K562 (cell line): ENCODE data around the gene PPIL6. TPM values are rescaled to one million over a fixed set of nuclear protein-coding genes. Genes with fewer than 3 reads are reported as not detected.

Source experiments
- CHD1 ChIP-seq: fragments of 200-600 bp; sonication (generic); IDR thresholded peaks from one replicate; pipeline ENCODE4 v1.6.1; 2012; ENCODE audit warnings: mild to moderate bottlenecking, moderate library complexity, low read length, inconsistent platforms
- ELF4 ChIP-seq: fragments of 450-650 bp; formaldehyde crosslinking; IDR thresholded peaks from 2 replicates; pipeline ENCODE4 v1.4.0; 2022; ENCODE audit warnings: missing genetic modification characterization
- FOXJ3 ChIP-seq: sonication (generic); formaldehyde crosslinking; IDR thresholded peaks from 2 replicates; pipeline ENCODE4 v1.4.0; 2020; ENCODE audit warnings: mild to moderate bottlenecking, missing genetic modification reagents
- FOXM1 ChIP-seq, 2 experiments: fragments of 450-650 bp in 1 of 2; sonication (generic) in 1 of 2; formaldehyde crosslinking in 1 of 2; IDR thresholded peaks; 2 replicates each; pipeline versions ENCODE4 v1.6.1 to v1.9.0; 2017 to 2022; ENCODE audit warnings: low read depth in 2 of 2, mild to moderate bottlenecking in 2 of 2, missing genetic modification reagents in 1 of 2, moderate library complexity in 1 of 2
- GABPB2 ChIP-seq: fragments of 250-450 bp; sonication (Bioruptor Pico); conservative IDR thresholded peaks from 2 replicates; pipeline ENCODE4 v1.5.1; 2021; ENCODE audit warnings: mild to moderate bottlenecking
- GATAD2A ChIP-seq: fragments of 450-650 bp; IDR thresholded peaks from 2 replicates; pipeline ENCODE4 v1.6.1; 2017
- GTF3C2 ChIP-seq: IDR thresholded peaks from 3 replicates; pipeline ENCODE4 v1.6.1; 2011; ENCODE audit warnings: borderline replicate concordance, mild to moderate bottlenecking, moderate library complexity; ENCODE audit not compliant: insufficient read length; ENCODE audit errors: extremely low read depth
- HES1 ChIP-seq: fragments of 450-650 bp; IDR thresholded peaks from 2 replicates; pipeline ENCODE4 v1.6.1; 2016; ENCODE audit warnings: low read depth, mild to moderate bottlenecking, moderate library complexity
- HNRNPK ChIP-seq: fragments of 200-400 bp; formaldehyde crosslinking; IDR thresholded peaks from one replicate; pipeline ENCODE4 v1.6.1; 2018; ENCODE audit warnings: mild to moderate bottlenecking, low read depth, low read length; ENCODE audit not compliant: poor library complexity, severe bottlenecking
- MAFG ChIP-seq: fragments of 450-650 bp; conservative IDR thresholded peaks from 2 replicates; pipeline ENCODE4 v1.6.1; 2016; ENCODE audit warnings: missing genetic modification characterization, missing compliant biosample characterization
- MCM7 ChIP-seq, 2 experiments: fragments of 450-650 bp; IDR thresholded peaks; 2 replicates each; pipeline ENCODE4 v1.6.1; 2016 to 2018
- MIER1 ChIP-seq: fragments of 450-650 bp; IDR thresholded peaks from 2 replicates; pipeline ENCODE4 v1.6.1; 2016; ENCODE audit warnings: antibody characterized with exemption, mild to moderate bottlenecking, low read depth
- MITF ChIP-seq: IDR thresholded peaks from 2 replicates; pipeline ENCODE4 v1.6.1; 2014; ENCODE audit warnings: antibody characterized with exemption
- POLR2B ChIP-seq: fragments of 450-650 bp; IDR thresholded peaks from 2 replicates; pipeline ENCODE4 v1.6.1; 2018; ENCODE audit warnings: low read depth; ENCODE audit not compliant: partially characterized antibody
- SMARCC2 ChIP-seq: fragments of 450-650 bp; IDR thresholded peaks from 2 replicates; pipeline ENCODE4 v1.6.1; 2017; ENCODE audit warnings: antibody characterized with exemption, moderate library complexity, mild to moderate bottlenecking, low read depth
- SMC3 ChIP-seq: conservative IDR thresholded peaks from 2 replicates; pipeline ENCODE4 v1.6.1; 2011; ENCODE audit warnings: low read depth, low read length, improper control_type of control experiment; ENCODE audit not compliant: insufficient read depth
- TAL1 ChIP-seq: fragments of 450-650 bp; IDR thresholded peaks from 2 replicates; pipeline ENCODE4 v1.6.1; 2016; ENCODE audit warnings: mild to moderate bottlenecking
- TRIM28 ChIP-seq: fragments of 450-650 bp; IDR thresholded peaks from 2 replicates; pipeline ENCODE4 v1.6.1; 2017
- ZBED1 ChIP-seq: IDR thresholded peaks from 2 replicates; pipeline ENCODE4 v1.6.1; 2014
- ZNF24 ChIP-seq: fragments of 450-650 bp; IDR thresholded peaks from 2 replicates; pipeline ENCODE4 v1.6.1; 2016
- ZNF277 ChIP-seq: fragments of 250-450 bp; sonication (Bioruptor Pico); IDR thresholded peaks from 2 replicates; pipeline ENCODE4 v1.8.0; 2022; ENCODE audit warnings: inconsistent platforms, mild to moderate bottlenecking, moderate library complexity, borderline replicate concordance
- ZNF3 ChIP-seq: fragments of 250-450 bp; sonication (Bioruptor Pico); IDR thresholded peaks from 2 replicates; pipeline ENCODE4 v1.5.0; 2021; ENCODE audit warnings: mild to moderate bottlenecking, moderate library complexity
- ZNF316 ChIP-seq: fragments of 450-650 bp; IDR thresholded peaks from 2 replicates; pipeline ENCODE4 v1.6.1; 2016
- ZNF408 ChIP-seq: fragments of 250-450 bp; sonication (Bioruptor Pico); IDR thresholded peaks from 2 replicates; pipeline ENCODE4 v1.4.0; 2020; ENCODE audit warnings: low read depth, mild to moderate bottlenecking, moderate library complexity
- polyA plus RNA-seq, 8 experiments: library from polyadenylated mRNA; depleted of rRNA in 4 of 8; stranded (reverse) in 5 of 8; unstranded in 3 of 8; fragments of >200 nt; fragmentation: Nextera tagmentation in 2 of 8; fragmentation: Illumina TruSeq in 1 of 8; extraction: Ambion mirVana in 2 of 8; extraction: Trizol in 1 of 8; gene quantifications; 2 replicates each; pipeline versions ENCODE4 v1.2.1 to v1.2.3, GENCODE V29; 2011 to 2014; ENCODE audit warnings: inconsistent platforms in 1 of 8, missing spikeins in 1 of 8
- total RNA-seq, 7 experiments: library from RNA; depleted of rRNA in 6 of 7; stranded (reverse); fragments of >200 nt in 6 of 7; fragmentation: Illumina TruSeq in 2 of 7; extraction: Trizol in 2 of 7; gene quantifications; 2 replicates each; pipeline versions ENCODE4 v1.2.1 to v1.2.3, GENCODE V29; 2011 to 2021; ENCODE audit warnings: low replicate concordance in 1 of 7

PPIL6 gene
- total and polyA plus RNA-seq, 9 of the 15 experiments (the other 6 are each of a cell fraction or from before 2014, with no cell fraction given): 0.03 to 0.98 (median 0.41) TPM; not detected in 1

- TF ChIP-seq MIER1 (peak; percentile 56; the same call in 1 of the 2 replicates), HES1 (no peak), TRIM28 (no peak), CHD1 (peak; percentile 54), MITF (no peak), ELF4 (CRISPR knock-in tag) (no peak), MCM7 (IDR thresholded peaks at IDR 0.05) (no peak), POLR2B (no peak), ZNF316 (no peak), SMARCC2 (no peak), GABPB2 (CRISPR knock-in tag) (no peak), ZNF408 (CRISPR knock-in tag) (no peak), TAL1 (no peak), HNRNPK (no peak), FOXM1 (IDR thresholded peaks at IDR 0.05; ENCODE audit: low read depth) (no peak), FOXM1 (CRISPR knock-in tag; IDR thresholded peaks at IDR 0.05; ENCODE audit: low read depth) (0 out of 2 replicates have a peak, but pooled peaks have one; percentile 60), ZNF24 (0 out of 2 replicates have a peak, but pooled peaks have one; percentile 13), ZNF277 (CRISPR knock-in tag) (no peak), MAFG (tag) (no peak), SMC3 (no peak), GATAD2A (no peak), GTF3C2 (no peak), ZNF3 (CRISPR knock-in tag) (no peak), FOXJ3 (CRISPR knock-in tag) (no peak), ZBED1 (no peak)
Observed at GRCh38 chr6:109441069-109441816, 815 bp upstream of the PPIL6 start (continued).
